ENCODE measurements around the gene MCF2L2. TPM values are rescaled to one million over a fixed set of nuclear protein-coding genes. Genes with fewer than 3 reads are reported as not detected.

MCF2L2 gene
- total and polyA plus RNA-seq, 2 of the 13 experiments (the other 11 are each of a cell fraction or from before 2014, with no cell fraction given), result not detected

DNA sequence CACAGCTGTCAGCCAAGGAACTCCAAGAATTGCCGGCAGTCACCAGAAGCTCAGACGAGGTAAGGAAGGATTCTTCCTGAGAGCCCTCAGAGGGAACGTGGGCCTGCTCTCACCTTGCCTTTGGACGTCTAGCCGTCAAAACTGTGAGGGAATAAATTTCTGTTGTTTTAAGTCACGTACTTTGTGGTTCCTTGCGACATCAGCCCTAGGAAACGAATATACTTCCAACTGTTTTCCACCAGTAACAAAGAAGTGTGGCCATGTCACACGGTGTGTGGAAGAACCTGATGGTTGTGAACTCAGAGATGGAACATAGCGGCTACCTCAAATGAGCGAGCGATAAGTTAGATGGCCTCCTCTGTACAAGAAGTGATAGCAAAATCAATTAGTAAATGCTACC is 216.3 kb downstream of the MCF2L2 start (continued):
- TF ChIP-seq, protein P1, sequence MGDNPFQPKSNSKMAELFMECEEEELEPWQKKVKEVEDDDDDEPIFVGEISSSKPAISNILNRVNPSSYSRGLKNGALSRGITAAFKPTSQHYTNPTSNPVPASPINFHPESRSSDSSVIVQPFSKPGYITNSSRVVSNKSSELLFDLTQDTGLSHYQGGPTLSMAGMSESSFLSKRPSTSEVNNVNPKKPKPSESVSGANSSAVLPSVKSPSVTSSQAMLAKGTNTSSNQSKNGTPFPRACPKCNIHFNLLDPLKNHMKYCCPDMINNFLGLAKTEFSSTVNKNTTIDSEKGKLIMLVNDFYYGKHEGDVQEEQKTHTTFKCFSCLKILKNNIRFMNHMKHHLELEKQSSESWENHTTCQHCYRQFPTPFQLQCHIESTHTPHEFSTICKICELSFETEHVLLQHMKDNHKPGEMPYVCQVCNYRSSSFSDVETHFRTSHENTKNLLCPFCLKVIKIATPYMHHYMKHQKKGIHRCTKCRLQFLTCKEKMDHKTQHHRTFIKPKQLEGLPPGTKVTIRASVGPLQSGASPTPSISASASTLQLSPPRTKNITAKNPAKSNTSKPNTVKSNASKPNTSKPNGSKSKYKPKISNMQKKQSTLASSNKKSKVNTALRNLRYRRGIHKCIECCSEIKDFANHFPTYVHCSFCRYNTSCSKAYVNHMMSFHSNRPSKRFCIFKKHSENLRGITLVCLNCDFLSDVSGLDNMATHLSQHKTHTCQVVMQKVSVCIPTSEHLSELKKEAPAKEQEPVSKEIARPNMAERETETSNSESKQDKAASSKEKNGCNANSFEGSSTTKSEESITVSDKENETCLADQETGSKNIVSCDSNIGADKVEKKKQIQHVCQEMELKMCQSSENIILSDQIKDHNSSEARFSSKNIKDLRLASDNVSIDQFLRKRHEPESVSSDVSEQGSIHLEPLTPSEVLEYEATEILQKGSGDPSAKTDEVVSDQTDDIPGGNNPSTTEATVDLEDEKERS (CRISPR knock-in tag; IDR thresholded peaks at IDR 0.05), result no peak
- no peak for TF ChIP-seq HHEX (CRISPR knock-in tag; IDR thresholded peaks at IDR 0.05)

DNA sequence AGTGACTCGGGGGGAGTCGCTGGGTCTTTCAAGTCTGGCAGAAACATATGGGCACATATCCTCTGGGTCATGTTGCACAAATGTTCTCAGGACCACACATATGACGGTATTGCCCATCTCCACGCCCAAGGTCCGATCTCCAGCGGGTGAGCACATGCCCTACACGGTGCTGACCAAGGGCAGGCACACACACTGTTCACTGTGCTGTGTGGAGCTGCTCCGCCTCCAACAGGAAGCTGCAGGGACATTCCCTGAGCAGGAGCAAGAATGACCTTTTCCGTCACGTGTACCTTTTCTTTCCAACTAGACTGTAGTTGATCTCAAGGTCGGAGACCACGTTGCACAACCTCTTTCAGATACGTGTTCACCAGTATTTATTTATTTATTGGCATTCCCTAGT is 217.1 kb downstream of the MCF2L2 start:
- peak overlapping the region; percentile 42 for H3K4me2 ChIP-seq (ENCODE audit: low read depth, low read length)
- H3K36me3 ChIP-seq (replicated peaks in 1 of 2; ENCODE audit: control insufficient read depth in 1 of 2, insufficient read depth in 2 of 2, low read length in 2 of 2), result no peaks in the 10 kb centered on the region
- intact Hi-C loops (cut with micrococcal nuclease; ENCODE audit: unreplicated experiment) (no loop called here), in situ Hi-C loops (cut with HindIII; ENCODE audit: extremely low pct_ligation_motif_present, low pct_unique_long_range_greater_than_20kb) (no loop called here)
- H3K27ac ChIP-seq (ENCODE audit: extremely low read length, insufficient read depth, low read length), result no peak overlapping the region
- FAIRE-seq, result peak; percentile 49
- no peaks in the 10 kb centered on the region for H3K9me3 ChIP-seq (ENCODE audit: low read length)
- no peak overlapping the region for H2AFZ ChIP-seq (ENCODE audit: low read length)
- peaks cover 0 to 15% of the 10 kb centered on the region in 2 experiments; a peak in 1 of 5 replicates for H3K27me3 ChIP-seq (ENCODE audit: control insufficient read depth in 1 of 2, insufficient read depth in 2 of 2, low read length in 2 of 2)
- ATAC-seq, result peak; percentile 100
- peaks cover 16% of the 10 kb centered on the region for H3K4me1 ChIP-seq (ENCODE audit: insufficient read depth, low read length)
- BruUV-seq (replicated peaks), result no TSS peak
- DNase-seq (ENCODE audit: low spot score), result peak; percentile 79
- H3K9ac ChIP-seq (ENCODE audit: insufficient read depth, low read depth, low read length), result no peak overlapping the region
- no peaks in the 10 kb centered on the region for H4K20me1 ChIP-seq (ENCODE audit: insufficient read depth, low read length)
- no peaks in the 10 kb centered on the region for H3K79me2 ChIP-seq (ENCODE audit: insufficient read depth, low read length)
- ChIA-PET POLR2A (no interaction called here), CTCF (ENCODE audit: low intra/inter-chr PET ratio, low total read pairs) (no interaction called here)
- no peak overlapping the region for H3K4me3 ChIP-seq (replicated peaks in 1 of 3; ENCODE audit: insufficient read depth in 1 of 3, low read depth in 2 of 3, low read length in 3 of 3)
- 4% methylated on average over 7 of the region's 13 CpGs for WGBS (ENCODE audit: low lambda C conversion rate)
- TF ChIP-seq, protein P2, sequence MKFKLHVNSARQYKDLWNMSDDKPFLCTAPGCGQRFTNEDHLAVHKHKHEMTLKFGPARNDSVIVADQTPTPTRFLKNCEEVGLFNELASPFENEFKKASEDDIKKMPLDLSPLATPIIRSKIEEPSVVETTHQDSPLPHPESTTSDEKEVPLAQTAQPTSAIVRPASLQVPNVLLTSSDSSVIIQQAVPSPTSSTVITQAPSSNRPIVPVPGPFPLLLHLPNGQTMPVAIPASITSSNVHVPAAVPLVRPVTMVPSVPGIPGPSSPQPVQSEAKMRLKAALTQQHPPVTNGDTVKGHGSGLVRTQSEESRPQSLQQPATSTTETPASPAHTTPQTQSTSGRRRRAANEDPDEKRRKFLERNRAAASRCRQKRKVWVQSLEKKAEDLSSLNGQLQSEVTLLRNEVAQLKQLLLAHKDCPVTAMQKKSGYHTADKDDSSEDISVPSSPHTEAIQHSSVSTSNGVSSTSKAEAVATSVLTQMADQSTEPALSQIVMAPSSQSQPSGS (CRISPR knock-in tag; IDR thresholded peaks at IDR 0.05), result peak; percentile 60; the same call in 1 of the 2 replicates
- TF ChIP-seq CEBPB (IDR thresholded peaks at IDR 0.05; ENCODE audit: borderline replicate concordance, low read depth, low read length) (peak; percentile 86), SALL1 (CRISPR knock-in tag; IDR thresholded peaks at IDR 0.05) (peak; percentile 93), ZMYM2 (CRISPR knock-in tag; IDR thresholded peaks at IDR 0.05) (peak; percentile 70; the same call in 1 of the 2 replicates), MAZ (IDR thresholded peaks at IDR 0.05; ENCODE audit: borderline replicate concordance, low read depth, low read length) (no peak), MAZ (CRISPR knock-in tag; IDR thresholded peaks at IDR 0.05; ENCODE audit: low read depth) (no peak), ZNF326 (CRISPR knock-in tag; IDR thresholded peaks at IDR 0.05; ENCODE audit: borderline replicate concordance) (no peak), SUZ12 (IDR thresholded peaks at IDR 0.05; ENCODE audit: low read depth, low read length) (no peak), ZNF468 (CRISPR knock-in tag; IDR thresholded peaks at IDR 0.05) (no peak), CBX5 (CRISPR knock-in tag; IDR thresholded peaks at IDR 0.05; ENCODE audit: borderline replicate concordance) (peak; percentile 75; the same call in 1 of the 2 replicates), ARNTL (CRISPR knock-in tag; IDR thresholded peaks at IDR 0.05) (peak; percentile 99)
- TF ChIP-seq, protein P3, sequence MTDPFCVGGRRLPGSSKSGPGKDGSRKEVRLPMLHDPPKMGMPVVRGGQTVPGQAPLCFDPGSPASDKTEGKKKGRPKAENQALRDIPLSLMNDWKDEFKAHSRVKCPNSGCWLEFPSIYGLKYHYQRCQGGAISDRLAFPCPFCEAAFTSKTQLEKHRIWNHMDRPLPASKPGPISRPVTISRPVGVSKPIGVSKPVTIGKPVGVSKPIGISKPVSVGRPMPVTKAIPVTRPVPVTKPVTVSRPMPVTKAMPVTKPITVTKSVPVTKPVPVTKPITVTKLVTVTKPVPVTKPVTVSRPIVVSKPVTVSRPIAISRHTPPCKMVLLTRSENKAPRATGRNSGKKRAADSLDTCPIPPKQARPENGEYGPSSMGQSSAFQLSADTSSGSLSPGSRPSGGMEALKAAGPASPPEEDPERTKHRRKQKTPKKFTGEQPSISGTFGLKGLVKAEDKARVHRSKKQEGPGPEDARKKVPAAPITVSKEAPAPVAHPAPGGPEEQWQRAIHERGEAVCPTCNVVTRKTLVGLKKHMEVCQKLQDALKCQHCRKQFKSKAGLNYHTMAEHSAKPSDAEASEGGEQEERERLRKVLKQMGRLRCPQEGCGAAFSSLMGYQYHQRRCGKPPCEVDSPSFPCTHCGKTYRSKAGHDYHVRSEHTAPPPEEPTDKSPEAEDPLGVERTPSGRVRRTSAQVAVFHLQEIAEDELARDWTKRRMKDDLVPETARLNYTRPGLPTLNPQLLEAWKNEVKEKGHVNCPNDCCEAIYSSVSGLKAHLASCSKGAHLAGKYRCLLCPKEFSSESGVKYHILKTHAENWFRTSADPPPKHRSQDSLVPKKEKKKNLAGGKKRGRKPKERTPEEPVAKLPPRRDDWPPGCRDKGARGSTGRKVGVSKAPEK (CRISPR knock-in tag; IDR thresholded peaks at IDR 0.05; ENCODE audit: borderline replicate concordance), result 0 out of 2 replicates have a peak, but pooled peaks have one; percentile 38
- TF ChIP-seq, protein P4, sequence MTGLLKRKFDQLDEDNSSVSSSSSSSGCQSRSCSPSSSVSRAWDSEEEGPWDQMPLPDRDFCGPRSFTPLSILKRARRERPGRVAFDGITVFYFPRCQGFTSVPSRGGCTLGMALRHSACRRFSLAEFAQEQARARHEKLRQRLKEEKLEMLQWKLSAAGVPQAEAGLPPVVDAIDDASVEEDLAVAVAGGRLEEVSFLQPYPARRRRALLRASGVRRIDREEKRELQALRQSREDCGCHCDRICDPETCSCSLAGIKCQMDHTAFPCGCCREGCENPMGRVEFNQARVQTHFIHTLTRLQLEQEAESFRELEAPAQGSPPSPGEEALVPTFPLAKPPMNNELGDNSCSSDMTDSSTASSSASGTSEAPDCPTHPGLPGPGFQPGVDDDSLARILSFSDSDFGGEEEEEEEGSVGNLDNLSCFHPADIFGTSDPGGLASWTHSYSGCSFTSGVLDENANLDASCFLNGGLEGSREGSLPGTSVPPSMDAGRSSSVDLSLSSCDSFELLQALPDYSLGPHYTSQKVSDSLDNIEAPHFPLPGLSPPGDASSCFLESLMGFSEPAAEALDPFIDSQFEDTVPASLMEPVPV (CRISPR knock-in tag; IDR thresholded peaks at IDR 0.05), result peak; percentile 70; the same call in 1 of the 2 replicates

All from HepG2 (cell line).